ENCODE results near the gene SLC41A1.

DNA sequence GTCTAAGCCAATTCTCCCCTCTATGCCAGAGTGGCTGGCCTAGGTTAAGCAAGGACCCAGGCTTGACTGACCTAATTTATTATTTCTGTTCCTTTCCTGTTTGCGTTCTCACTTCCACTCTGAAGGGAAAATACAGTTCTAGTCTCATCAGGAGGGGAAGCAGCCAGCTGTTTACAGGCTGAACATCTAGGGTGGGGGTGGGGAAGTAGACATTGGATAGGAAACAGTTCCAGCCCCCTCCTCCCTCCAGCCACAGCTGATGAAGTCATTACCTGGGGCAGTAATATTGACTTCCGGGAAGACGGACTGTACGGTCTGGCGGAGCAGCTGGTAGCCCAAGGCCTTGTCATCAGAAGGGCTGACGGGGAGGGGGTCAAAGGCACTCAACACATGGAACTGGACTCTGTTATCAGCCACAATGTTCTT is 19.3 kb upstream of the SLC41A1 start:
- TF ChIP-seq CTCF (IDR thresholded peaks at IDR 0.05; ENCODE audit: extremely low read depth in 1 of 2, insufficient read depth in 1 of 2, low read depth in 1 of 2, low read length in 2 of 2) (no peak), EZH2 (IDR thresholded peaks at IDR 0.05; ENCODE audit: borderline replicate concordance, low read depth, low read length, severe bottlenecking) (no peak), POLR2A (IDR thresholded peaks at IDR 0.05; ENCODE audit: low read depth, low read length) (no peak)
- TF ChIP-seq, protein P1, sequence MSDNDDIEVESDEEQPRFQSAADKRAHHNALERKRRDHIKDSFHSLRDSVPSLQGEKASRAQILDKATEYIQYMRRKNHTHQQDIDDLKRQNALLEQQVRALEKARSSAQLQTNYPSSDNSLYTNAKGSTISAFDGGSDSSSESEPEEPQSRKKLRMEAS (IDR thresholded peaks at IDR 0.05; ENCODE audit: insufficient read depth, insufficient read length): no peak
